ENCODE measurements around the gene DLGAP5. TPM values are rescaled to one million over a fixed set of nuclear protein-coding genes. Genes with fewer than 3 reads are reported as not detected.

Gene DLGAP5
- total RNA-seq, 1 experiment from 2014 or later: 31.1 TPM

- no peak for DNase-seq (ENCODE audit: low read depth, low spot score)
- in situ Hi-C loops (cut with HindIII; ENCODE audit: low pct_unique_long_range_greater_than_20kb, low sequenced_read_pairs): no loop called here
Measured at GRCh38 chr14:55122440-55122986, 68.9 kb downstream of the DLGAP5 start.

DNA sequence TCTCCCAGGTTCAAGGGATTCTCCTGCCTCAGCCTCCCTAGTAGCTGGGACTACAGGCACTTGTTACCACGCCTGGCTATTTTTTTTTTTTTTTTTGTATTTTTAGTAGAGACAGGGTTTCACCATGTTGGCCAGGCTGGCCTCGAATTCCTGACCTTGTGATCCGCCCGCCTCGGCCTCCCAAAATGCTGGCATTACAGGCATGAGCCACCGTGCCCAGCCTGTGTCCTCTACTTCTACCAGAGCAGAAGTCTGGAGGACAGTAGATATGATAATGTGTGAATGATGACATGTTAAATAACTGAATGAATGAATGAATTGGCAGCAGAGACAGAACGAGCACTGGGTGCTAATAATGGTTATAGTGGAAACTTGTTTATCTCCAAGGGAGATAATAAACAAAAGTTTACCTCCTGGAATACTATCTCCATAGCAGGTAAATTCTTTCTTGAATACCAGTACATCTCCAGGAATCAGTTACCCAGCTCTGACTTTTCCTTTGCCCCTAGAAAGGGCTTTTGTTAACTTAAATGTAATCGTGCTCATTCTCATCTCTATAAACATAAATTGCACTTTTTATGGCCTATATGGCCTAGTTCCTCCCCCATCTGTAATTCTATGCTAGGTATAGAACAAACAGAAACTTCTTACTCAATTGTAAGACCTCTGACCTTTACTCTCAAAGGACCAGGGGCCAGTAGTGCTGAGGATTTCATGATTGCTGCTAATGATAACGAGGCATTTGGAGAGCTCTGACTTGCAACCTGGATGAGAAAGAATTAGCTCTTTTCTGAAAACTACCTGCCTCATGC lies 69.6 kb downstream of the DLGAP5 start:
- DNase-seq (ENCODE audit: low read depth, low spot score): no peak
- in situ Hi-C loops (cut with HindIII; ENCODE audit: low pct_unique_long_range_greater_than_20kb, low sequenced_read_pairs): no loop called here

GRCh38 chr14:55120571-55121495 lies 70.6 kb downstream of the DLGAP5 start:
- no peak for DNase-seq (ENCODE audit: low read depth, low spot score)
- in situ Hi-C loops (cut with HindIII; ENCODE audit: low pct_unique_long_range_greater_than_20kb, low sequenced_read_pairs): no loop called here

GRCh38 chr14:55118761-55119160 lies 72.6 kb downstream of the DLGAP5 start:
- DNase-seq (ENCODE audit: low read depth, low spot score): no peak
- in situ Hi-C loops (cut with HindIII; ENCODE audit: low pct_unique_long_range_greater_than_20kb, low sequenced_read_pairs): no loop called here

DNA sequence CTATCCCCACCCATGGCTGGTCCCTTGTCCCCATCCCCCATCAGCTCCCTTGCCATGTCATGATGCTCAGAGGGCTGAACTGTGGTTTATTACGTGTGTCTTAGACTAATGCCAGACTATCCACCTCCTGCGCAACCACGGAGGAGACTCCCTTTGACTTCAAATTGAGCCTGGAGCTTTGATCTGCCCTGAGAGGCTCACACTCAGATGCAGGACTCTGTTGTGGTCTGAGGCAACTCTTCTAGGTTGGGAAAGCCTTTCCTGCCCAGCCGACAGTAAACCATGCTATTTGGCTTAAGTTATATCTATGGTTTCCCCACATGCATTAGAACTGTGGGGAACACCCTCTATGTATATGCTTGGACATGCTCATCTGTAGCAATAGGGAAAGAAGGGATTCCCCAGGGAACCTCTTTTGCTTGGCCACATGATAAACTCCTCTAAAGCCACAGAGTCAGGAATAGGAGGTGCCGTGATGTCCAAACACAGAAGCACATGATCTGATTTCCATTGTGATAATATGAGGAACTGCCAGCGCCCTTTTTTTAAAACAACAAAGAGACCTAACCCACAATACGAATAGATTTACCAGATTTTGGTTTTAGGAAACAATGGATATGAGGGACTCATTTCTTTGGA lies 73.5 kb downstream of the DLGAP5 start:
- DNase-seq (ENCODE audit: low read depth, low spot score): peak; percentile 36
- in situ Hi-C loops (cut with HindIII; ENCODE audit: low pct_unique_long_range_greater_than_20kb, low sequenced_read_pairs): no loop called here

DNA sequence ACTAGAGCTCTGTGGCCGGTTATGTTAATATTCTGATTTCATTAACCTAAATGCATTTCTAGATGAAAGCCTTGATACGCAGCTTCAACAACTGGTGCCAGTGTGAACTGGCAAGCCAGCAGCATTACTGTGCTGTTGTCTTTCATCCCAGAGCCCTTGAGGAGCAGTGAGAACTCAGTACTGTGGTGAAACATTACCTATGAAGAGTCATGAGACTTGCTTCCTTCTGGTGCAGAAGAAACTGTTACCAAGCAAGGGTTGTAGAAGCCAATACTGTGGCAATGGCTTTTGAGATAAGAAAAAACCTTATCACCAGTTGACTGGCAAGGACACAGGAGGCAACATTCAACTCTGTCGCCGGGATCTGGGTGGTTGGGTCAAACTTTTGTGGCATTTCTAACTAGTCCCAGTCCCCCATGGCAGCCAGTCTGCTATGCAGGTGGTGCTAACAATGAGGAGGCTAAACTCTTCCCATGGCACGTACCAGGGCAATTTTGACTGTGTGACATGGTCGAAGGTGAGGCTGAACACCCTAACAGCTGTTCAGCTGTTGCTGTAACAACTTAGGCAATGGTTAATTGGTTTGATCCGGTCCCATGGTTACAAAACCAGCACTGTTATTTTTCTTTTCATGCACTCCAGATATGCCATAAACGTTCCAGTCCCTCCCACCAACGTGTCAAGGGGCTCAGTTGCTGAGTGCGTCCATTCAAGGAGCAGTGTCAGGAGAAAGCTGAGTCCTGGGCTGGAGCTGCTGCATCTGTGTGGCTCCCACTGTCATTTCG lies 74.9 kb downstream of the DLGAP5 start:
- DNase-seq (ENCODE audit: low read depth, low spot score): no peak
- in situ Hi-C loops (cut with HindIII; ENCODE audit: low pct_unique_long_range_greater_than_20kb, low sequenced_read_pairs): no loop called here

DNA sequence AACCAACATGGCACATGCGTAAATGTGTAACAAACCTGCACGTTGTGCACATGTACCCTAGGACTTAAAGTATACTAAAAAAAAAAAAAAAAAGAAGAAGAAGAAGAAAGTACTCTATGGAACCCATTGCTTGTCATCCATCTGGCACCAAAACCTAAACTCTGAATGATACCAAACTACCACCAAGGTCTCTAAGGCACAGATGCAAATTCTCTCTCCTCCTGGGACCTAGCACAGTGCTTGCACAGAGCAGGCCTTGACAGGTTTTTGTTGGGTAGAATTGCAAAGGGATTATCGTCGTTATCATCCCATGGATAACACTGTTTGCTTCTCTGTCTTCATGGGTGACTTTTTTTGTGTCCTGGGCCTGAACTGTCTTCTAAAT lies 75.5 kb downstream of the DLGAP5 start:
- in situ Hi-C loops (cut with HindIII; ENCODE audit: low pct_unique_long_range_greater_than_20kb, low sequenced_read_pairs): no loop called here
- DNase-seq (ENCODE audit: low read depth, low spot score): no peak

DNA sequence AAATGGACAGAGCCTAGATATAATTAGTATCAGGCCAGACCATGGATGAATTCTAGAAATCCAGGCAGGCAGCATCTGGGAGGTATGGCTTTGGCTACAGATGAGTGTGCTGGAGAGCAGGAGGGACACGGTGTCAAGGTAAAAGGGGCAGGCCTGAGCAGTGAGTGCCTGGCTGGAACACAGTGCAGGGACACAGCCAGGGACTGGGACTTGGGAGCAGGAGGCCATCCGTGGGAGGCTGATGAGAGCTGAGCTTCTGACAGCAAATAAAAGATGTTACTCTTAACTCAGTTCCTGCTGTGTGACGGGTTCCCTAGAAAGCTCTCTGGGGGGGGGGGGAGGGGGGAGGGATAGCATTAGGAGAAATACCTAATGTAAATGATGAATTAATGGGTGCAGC lies 75.9 kb downstream of the DLGAP5 start:
- DNase-seq (ENCODE audit: low read depth, low spot score): no peak
- in situ Hi-C loops (cut with HindIII; ENCODE audit: low pct_unique_long_range_greater_than_20kb, low sequenced_read_pairs): no loop called here

DNA sequence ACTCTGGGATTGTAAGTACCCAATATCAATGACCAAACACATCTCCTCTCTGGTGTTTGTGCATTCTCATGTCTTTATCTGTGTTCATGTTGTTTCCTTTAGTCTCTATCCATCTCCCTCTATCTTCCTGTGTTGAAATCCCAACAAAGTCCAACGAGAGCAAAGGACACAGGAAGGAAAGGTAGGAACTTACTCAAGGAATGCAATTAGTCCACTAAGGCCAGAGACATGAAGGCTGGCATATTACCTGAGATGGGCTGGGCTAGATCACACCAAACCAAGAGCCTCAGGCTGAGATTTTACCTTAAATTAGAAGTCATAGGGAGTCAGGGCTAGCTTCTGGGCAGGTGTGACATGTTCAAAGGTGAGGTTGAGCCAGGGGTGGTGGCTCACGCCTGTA lies 76.7 kb downstream of the DLGAP5 start:
- DNase-seq (ENCODE audit: low read depth, low spot score): no peak
- in situ Hi-C loops (cut with HindIII; ENCODE audit: low pct_unique_long_range_greater_than_20kb, low sequenced_read_pairs): no loop called here

DNA sequence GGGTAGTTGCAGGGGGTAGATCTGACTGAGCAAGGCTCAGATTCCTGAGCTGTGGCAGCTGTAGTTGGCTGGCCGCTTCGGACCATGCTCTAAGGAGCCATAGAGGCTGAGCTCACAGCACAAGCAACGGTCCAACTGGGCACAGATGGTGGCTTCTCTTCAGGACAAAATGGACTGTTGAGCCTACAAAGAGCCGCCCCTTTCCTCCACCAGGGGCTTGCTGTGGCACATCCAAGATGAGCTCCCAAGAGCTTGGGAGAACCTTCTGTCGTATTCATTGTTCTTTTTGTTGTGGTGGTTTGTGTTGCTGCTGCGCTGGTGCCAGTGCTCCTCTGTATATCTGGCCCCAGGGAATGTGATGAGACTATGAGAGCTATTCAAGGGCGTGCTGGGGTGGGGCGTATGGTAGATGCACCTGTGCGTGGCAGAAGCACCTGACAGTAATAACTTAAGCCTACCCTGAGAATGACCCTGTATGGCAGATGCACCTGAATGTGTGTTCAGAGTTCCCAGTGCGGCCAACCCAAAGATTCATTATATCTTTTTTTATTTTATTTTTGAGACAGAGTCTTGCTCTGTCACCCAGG lies 80.2 kb downstream of the DLGAP5 start:
- in situ Hi-C loops (cut with HindIII; ENCODE audit: low pct_unique_long_range_greater_than_20kb, low sequenced_read_pairs): no loop called here
- DNase-seq (ENCODE audit: low read depth, low spot score): no peak

DNA sequence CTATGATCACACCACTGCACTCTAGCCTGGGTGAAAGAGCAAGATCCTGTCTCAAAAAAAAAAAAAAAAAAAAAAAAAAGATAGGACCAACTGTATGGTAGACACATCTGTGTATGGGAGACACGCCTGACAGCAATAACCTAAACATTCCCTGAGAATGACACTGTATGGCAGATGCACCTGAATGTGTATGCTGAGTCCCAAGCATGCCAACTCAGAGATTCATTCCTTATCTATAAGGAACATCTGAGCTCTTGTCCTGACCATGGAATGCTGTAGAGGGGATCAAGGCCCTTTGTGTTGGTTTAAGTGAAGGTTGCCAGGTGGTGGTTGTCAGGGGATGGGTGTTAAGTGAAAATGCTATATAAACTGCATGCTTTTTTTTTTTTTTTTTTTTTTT lies 81.5 kb downstream of the DLGAP5 start:
- in situ Hi-C loops (cut with HindIII; ENCODE audit: low pct_unique_long_range_greater_than_20kb, low sequenced_read_pairs): no loop called here
- DNase-seq (ENCODE audit: low read depth, low spot score): no peak

- in situ Hi-C loops (cut with HindIII; ENCODE audit: low pct_unique_long_range_greater_than_20kb, low sequenced_read_pairs): no loop called here
- DNase-seq (ENCODE audit: low read depth, low spot score): peak; percentile 95
Measured at GRCh38 chr14:55107766-55108554, 83.4 kb downstream of the DLGAP5 start.

- in situ Hi-C loops (cut with HindIII; ENCODE audit: low pct_unique_long_range_greater_than_20kb, low sequenced_read_pairs): no loop called here
- DNase-seq (ENCODE audit: low read depth, low spot score): no peak
Measured at GRCh38 chr14:55105991-55106390, 85.4 kb downstream of the DLGAP5 start.

DNA sequence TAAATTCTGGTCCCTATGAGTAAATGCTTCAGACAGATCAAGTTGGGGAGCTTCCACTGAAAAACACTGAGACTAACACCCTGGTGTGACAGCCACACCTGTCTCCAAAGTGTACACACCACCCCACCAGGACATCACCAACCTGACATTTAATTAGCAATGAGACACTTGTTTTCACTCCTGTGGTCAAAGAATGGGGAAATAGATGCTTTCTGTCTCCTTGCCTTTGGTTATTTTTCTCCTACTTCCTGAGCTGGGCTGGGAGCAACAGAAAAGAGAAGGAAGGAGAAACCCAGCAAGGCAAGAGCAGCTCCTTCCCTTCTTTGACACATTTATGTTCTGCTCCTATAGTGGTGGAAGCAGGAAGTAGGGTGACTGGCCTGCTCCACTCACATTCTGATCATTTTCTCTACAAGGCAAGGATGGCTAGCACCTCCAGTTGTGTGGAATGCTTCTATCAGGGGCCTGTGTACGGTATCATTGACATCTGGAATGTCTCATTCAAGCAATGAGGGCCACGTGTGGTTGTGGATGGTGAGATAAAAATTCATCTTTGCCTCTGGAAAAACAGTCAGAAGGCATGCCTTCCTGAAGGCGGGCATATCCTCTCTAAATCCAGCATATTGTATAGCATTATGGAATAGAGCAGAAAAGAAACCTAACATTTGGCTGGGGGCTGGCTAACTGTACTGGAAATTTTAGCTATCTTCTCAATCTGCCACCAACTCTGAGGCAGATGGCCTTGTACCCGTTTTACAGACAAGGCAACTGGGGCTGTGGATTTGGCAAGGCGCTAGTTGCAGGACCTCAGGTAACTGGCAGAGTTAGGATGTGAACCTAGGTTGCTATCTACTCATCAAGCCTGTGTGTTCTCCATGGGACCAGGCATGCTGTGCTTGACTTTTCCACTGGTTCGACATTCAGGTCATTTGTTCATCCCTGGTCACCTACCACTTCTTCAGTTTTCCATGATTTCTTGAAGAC lies 87.1 kb downstream of the DLGAP5 start:
- in situ Hi-C loops (cut with HindIII; ENCODE audit: low pct_unique_long_range_greater_than_20kb, low sequenced_read_pairs): no loop called here
- no peak for DNase-seq (ENCODE audit: low read depth, low spot score)

DNA sequence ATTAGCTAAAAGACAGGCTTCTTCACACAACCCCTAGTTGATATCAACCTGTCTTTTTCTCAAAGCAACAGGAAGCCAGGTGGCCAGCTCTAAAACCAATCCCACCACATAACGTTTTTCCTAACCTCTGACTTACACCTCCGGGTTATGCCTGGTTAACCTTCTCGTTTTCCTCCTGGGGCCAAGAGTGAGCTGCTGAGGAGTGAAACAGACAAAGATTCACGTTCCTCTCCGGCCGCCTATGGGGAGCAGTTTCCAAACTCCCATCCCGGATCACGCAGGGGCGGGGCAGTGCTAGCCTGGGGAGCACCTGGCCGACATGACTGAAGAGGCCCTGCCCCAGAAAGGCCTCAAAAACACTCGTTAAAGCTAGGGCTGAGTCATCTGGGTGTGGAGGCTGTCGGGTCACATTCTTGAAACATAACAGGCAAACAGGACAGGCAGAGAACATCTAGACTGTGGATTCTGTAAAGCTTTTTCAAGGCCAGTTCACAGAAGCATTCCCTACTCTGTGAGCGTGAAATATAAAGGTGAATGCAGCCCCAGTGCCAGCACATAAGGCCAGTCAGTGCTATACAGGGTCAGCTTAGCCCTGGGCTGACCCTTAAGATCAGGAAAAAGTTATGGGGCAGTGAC lies 88.3 kb downstream of the DLGAP5 start:
- peak; percentile 55 for DNase-seq (ENCODE audit: low read depth, low spot score)
- in situ Hi-C loops (cut with HindIII; ENCODE audit: low pct_unique_long_range_greater_than_20kb, low sequenced_read_pairs): no loop called here
